ENCODE results near the gene EGR2.

Gene EGR2

DNA sequence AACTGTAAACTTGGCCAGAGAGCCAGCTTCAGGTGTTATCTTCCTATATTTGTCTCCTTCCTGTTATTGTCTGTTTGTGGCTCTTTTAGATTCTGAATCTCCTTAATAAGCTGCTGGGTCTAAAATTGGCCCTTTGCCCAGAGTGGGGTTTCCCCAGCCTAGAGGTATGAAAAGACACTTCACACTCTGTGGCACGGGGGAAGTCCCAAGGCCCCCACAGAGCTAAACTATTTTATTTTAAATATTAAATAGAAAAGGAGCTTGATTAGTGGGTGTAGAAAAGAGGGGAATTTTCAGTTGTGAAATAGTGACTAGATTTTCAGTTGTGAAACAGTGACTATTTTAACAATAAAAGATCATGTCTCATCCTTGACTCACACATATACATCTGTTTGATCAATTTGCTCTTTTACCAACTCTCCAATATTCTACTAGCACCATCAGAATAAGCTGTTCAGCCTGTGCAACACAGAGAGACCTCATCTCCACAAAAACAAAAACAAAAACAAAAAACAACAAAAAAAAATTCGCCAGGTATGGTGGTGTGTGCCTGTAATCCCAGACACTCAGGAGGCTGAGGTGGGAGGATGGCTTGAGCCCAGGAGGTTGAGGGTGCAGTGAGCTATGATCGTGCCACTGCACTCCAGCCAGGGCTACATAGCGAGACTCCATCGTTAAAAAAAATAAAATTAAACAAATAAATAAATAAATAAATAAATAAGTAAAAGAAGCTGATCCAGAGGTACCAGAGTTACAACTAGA, 36.5 kb downstream of the EGR2 start:
- TF ChIP-seq, protein P1, sequence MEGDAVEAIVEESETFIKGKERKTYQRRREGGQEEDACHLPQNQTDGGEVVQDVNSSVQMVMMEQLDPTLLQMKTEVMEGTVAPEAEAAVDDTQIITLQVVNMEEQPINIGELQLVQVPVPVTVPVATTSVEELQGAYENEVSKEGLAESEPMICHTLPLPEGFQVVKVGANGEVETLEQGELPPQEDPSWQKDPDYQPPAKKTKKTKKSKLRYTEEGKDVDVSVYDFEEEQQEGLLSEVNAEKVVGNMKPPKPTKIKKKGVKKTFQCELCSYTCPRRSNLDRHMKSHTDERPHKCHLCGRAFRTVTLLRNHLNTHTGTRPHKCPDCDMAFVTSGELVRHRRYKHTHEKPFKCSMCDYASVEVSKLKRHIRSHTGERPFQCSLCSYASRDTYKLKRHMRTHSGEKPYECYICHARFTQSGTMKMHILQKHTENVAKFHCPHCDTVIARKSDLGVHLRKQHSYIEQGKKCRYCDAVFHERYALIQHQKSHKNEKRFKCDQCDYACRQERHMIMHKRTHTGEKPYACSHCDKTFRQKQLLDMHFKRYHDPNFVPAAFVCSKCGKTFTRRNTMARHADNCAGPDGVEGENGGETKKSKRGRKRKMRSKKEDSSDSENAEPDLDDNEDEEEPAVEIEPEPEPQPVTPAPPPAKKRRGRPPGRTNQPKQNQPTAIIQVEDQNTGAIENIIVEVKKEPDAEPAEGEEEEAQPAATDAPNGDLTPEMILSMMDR (IDR thresholded peaks at IDR 0.05; ENCODE audit: control insufficient read depth, extremely low read depth, insufficient read depth), result no peak
- H3K4me3 ChIP-seq (ENCODE audit: low read depth, low read length), result no peak overlapping the region
- DNase-seq (ENCODE audit: low read depth), result no peak

DNA sequence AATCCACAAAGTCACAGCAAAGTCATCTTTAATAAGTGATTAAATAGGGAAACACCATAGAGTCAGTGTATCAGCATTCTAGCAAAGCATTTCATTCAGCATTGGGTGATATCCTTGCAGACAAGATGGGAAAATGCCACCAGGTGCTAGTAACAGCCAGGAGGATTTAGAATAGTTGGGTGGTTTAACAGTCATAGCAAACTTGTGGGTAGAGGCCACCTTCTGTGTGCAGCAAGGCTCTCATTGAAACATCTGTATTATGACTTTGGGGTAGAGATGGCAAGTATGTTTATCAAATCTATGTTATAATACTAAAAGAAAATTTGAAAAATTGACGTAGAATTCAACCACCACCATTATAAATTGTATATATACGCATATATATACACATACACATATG, 38.0 kb downstream of the EGR2 start:
- DNase-seq (ENCODE audit: low read depth), result no peak
- TF ChIP-seq, protein P1 (IDR thresholded peaks at IDR 0.05; ENCODE audit: control insufficient read depth, extremely low read depth, insufficient read depth), result no peak
- H3K4me3 ChIP-seq (ENCODE audit: low read depth, low read length), result no peak overlapping the region

DNA sequence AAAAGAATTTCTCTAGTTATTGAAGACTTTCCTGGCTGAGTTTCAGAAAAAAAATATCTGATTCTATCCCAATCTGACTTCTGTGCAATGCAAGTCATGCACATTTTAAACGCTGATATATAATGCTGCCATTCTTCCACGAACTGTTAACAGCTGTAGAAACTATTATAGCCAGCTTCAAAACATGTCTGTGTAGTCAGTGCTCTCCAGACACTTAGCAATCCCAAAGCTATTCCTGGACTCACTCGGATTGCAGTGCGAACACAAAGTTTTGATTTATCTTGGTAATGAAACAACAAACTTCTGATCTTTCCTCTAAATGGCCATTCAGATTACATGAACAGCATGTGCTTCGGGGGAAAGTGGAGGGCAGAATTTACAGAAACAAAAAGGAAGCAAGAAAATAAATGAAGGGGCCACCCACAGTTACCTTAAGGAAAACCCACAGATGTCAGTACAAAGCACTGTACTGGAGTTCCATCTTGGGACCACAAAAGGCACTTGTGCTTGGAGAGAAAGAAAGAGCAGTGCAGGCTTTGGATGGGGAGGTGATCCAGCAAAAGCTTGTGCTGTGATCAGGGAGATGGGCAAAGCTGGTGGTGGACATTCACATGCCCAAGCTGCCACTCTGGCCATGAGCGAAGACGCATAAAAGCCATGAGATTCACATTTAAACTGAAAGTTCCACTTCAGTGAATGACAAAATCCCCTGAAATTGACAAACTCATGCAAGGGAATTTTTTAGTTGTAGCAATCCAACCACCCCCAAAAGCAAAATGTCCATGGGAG, 43.8 kb downstream of the EGR2 start:
- no peak for DNase-seq (ENCODE audit: low read depth)
- TF ChIP-seq, protein P1 (IDR thresholded peaks at IDR 0.05; ENCODE audit: control insufficient read depth, extremely low read depth, insufficient read depth), result no peak

DNA sequence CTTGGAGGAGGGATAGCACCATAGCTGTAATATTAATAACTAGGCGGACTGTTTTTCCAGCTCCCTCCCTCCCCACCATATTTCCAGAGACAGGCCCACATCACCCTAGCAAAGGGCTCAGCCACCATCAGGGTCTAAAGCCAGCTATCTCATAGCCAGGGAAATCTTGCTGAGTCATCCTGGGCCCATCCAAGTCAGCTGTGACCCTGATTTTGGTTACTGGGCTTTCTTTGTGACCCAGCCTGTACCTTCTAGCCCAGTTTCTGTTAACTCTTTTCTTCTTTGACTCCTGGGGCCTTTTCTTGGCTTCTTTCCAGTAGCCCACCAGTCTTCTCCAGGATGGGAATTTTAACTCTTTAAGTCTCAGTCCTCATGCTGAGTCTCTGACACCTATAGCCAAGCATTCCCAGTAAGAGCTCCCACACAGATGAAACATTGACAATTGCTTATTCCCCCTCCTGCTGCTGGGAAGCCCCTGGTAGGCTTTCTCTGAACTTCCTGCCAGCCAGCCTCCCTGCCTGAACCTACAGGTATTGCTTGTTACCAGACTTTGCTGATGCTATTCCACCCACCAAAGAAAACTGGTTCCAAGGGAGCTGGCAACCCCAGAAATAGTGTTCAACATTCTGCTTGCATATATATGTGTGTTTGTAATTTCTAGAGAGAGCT, 46.5 kb downstream of the EGR2 start:
- TF ChIP-seq, protein P1 (IDR thresholded peaks at IDR 0.05; ENCODE audit: control insufficient read depth, extremely low read depth, insufficient read depth), result no peak
- no peak overlapping the region for H3K4me3 ChIP-seq (ENCODE audit: low read depth, low read length)
- DNase-seq (ENCODE audit: low read depth), result no peak

More for the DNA sequence above, 43.8 kb downstream of the EGR2 start:
- no peak overlapping the region for H3K4me3 ChIP-seq (ENCODE audit: low read depth, low read length)

DNA sequence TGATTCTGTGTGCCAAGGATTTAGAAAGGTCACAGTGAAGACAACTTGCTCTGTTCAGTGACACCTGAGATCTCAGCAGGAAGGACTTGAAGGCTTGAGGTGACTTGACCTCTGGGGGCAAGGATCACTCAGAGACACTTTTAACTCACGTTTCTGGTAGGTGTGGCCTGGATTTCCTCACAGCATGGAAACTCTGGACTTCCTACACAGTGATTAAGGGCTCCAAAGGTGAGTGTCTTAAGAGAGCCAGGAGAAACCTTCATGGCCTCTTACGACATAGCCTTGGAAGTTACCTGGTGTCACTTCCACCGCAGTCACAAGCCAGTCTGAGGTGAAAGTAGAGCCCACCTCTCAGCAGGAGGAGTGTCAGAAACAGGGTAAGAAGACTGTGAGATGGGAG, 49.8 kb downstream of the EGR2 start:
- no peak overlapping the region for H3K4me3 ChIP-seq (ENCODE audit: low read depth, low read length)
- TF ChIP-seq, protein P1 (IDR thresholded peaks at IDR 0.05; ENCODE audit: control insufficient read depth, extremely low read depth, insufficient read depth), result no peak
- no peak for DNase-seq (ENCODE audit: low read depth)

DNA sequence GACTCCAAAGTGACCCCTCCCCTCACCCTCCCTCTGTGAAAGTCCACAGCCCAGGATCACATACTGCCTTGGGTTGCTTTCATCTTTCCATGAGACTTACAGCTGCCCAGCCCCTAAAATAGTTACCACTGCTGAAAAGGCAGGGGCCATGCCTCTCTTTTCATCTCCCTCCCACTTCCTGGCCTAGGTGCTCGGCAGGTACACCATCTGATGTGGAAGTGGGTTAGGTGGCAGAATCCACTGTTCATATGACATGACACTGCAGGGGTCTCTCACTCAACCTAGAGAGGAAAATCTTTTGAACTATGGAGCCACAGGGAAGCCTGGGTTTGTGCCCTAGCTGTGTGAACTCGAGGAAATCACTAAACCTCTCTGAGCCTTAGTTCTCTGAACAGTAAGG, 50.4 kb downstream of the EGR2 start:
- TF ChIP-seq, protein P1 (IDR thresholded peaks at IDR 0.05; ENCODE audit: control insufficient read depth, extremely low read depth, insufficient read depth), result no peak
- no peak for DNase-seq (ENCODE audit: low read depth)
- H3K4me3 ChIP-seq (ENCODE audit: low read depth, low read length), result no peak overlapping the region
